HuH-7.5 (cell line): Measurements from ENCODE around the gene TMEM53.

Experiments used
- DNase-seq: peaks from one replicate; pipeline ENCODE4 v3.0.0; 2011; ENCODE audit warnings: low spot score

The TMEM53 gene

GRCh38 chr1:44628962-44629756 lies 45.1 kb downstream of the TMEM53 start:
- DNase-seq = no peak

- no peak for DNase-seq
These were observed 48.9 kb downstream of the TMEM53 start for GRCh38 chr1:44625348-44625747.

- DNase-seq = no peak
These were observed 49.9 kb downstream of the TMEM53 start for GRCh38 chr1:44624268-44624901.

GRCh38 chr1:44621841-44622286 lies 52.4 kb downstream of the TMEM53 start:
- no peak for DNase-seq

GRCh38 chr1:44620072-44620471 lies 54.2 kb downstream of the TMEM53 start:
- no peak for DNase-seq

- no peak for DNase-seq
These were observed 54.9 kb downstream of the TMEM53 start for GRCh38 chr1:44619261-44619900.

GRCh38 chr1:44617703-44618029 lies 56.6 kb downstream of the TMEM53 start:
- no peak for DNase-seq

GRCh38 chr1:44616991-44617702 lies 57.1 kb downstream of the TMEM53 start:
- no peak for DNase-seq

- no peak for DNase-seq
These were observed 57.8 kb downstream of the TMEM53 start for GRCh38 chr1:44616284-44616990.

GRCh38 chr1:44613941-44614340 lies 60.3 kb downstream of the TMEM53 start:
- no peak for DNase-seq

GRCh38 chr1:44611866-44612265 lies 62.4 kb downstream of the TMEM53 start:
- no peak for DNase-seq

GRCh38 chr1:44611419-44611818 lies 62.9 kb downstream of the TMEM53 start:
- no peak for DNase-seq

- no peak for DNase-seq
These were observed 63.6 kb downstream of the TMEM53 start for GRCh38 chr1:44610527-44611148.

- no peak for DNase-seq
These were observed 64.3 kb downstream of the TMEM53 start for GRCh38 chr1:44609768-44610526.

GRCh38 chr1:44609412-44609767 lies 64.9 kb downstream of the TMEM53 start:
- DNase-seq = no peak

- DNase-seq = no peak
These were observed 66.1 kb downstream of the TMEM53 start for GRCh38 chr1:44608141-44608540.

- DNase-seq = no peak
These were observed 67.5 kb downstream of the TMEM53 start for GRCh38 chr1:44606701-44607281.

GRCh38 chr1:44605914-44606615 lies 68.2 kb downstream of the TMEM53 start:
- no peak for DNase-seq

GRCh38 chr1:44604157-44604955 lies 69.9 kb downstream of the TMEM53 start:
- DNase-seq = no peak
